ENCODE data around the gene DHX34. TPM values are rescaled to one million over a fixed set of nuclear protein-coding genes. Genes with fewer than 3 reads are reported as not detected.
A peak's percentile ranks its signal among the peaks of the same experiment; 100 is the strongest.
"Not testable (repeated sequence)": the region's sequence is repeated elsewhere in the genome, so short reads cannot be mapped to it uniquely, and the experiment has no call there.

DHX34 gene
- total and polyA plus RNA-seq, 2 donors (not counting 1 experiment from before 2014, with no cell fraction given) = 2.6 to 8.3 TPM

DNA sequence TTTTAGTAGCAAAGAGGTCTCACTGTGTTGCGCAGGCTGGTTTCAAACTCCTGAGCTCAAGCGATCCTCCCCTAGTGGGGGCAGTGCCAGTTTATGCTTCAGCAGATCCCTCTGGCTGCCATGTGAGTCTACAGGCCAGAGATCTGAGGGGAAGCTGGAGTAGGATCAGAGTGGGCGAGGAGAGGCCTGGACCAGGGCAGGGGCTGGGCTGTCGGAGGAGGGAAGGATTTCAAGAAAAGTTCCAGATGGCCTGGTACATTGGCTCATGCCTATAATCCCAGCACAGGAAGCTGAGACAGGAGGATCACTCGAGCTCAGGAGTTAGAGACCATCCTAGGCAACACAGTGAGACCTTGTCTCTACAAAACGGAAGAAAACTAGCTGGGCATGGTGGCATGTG lies 9.8 kb downstream of the DHX34 start:
- Histone ChIP-seq H4K20me1 (ENCODE audit: control insufficient read depth, extremely low read depth, insufficient read depth, low read length) (no peaks in the 10 kb centered on the region), H3K4me3 (replicated peaks in 1 of 4; ENCODE audit: control extremely low read depth in 1 of 4, insufficient read depth in 1 of 4, low read depth in 3 of 4, low read length in 4 of 4) (no peak overlapping the region), H2AFZ (ENCODE audit: low read length) (no peak overlapping the region), H3K36me3 (ENCODE audit: control insufficient read depth, insufficient read depth, low read length) (peaks cover 21% of the 10 kb centered on the region), H3K9me3 (ENCODE audit: control insufficient read depth, insufficient read depth, low read depth, low read length) (no peaks in the 10 kb centered on the region), H3K4me1 (ENCODE audit: control insufficient read depth, extremely low read depth, insufficient read depth, low read length) (no peaks in the 10 kb centered on the region), H3K27me3 (ENCODE audit: control insufficient read depth, insufficient read depth, low read length) (no peaks in the 10 kb centered on the region), H3K27ac (ENCODE audit: insufficient read depth, low read length) (no peak overlapping the region), H3K79me2 (ENCODE audit: control insufficient read depth, insufficient read depth, low read length) (no peaks in the 10 kb centered on the region), H3K4me2 (ENCODE audit: extremely low read depth, insufficient read depth, low read length) (no peak overlapping the region), H3K9ac (ENCODE audit: insufficient read depth, low read length) (no peak overlapping the region)
- DNase-seq (ENCODE audit: low read depth in 2 of 2) = no peak
- TF ChIP-seq, protein P1, sequence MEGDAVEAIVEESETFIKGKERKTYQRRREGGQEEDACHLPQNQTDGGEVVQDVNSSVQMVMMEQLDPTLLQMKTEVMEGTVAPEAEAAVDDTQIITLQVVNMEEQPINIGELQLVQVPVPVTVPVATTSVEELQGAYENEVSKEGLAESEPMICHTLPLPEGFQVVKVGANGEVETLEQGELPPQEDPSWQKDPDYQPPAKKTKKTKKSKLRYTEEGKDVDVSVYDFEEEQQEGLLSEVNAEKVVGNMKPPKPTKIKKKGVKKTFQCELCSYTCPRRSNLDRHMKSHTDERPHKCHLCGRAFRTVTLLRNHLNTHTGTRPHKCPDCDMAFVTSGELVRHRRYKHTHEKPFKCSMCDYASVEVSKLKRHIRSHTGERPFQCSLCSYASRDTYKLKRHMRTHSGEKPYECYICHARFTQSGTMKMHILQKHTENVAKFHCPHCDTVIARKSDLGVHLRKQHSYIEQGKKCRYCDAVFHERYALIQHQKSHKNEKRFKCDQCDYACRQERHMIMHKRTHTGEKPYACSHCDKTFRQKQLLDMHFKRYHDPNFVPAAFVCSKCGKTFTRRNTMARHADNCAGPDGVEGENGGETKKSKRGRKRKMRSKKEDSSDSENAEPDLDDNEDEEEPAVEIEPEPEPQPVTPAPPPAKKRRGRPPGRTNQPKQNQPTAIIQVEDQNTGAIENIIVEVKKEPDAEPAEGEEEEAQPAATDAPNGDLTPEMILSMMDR (conservative IDR thresholded peaks at IDR 0.05 in 1 of 2, IDR thresholded peaks at IDR 0.05 in 1 of 2; ENCODE audit: low read depth in 1 of 2, low read length in 2 of 2) = no peak
- TF ChIP-seq EZH2 (IDR thresholded peaks at IDR 0.05; ENCODE audit: low read length, missing control alignments) = no peak

DNA sequence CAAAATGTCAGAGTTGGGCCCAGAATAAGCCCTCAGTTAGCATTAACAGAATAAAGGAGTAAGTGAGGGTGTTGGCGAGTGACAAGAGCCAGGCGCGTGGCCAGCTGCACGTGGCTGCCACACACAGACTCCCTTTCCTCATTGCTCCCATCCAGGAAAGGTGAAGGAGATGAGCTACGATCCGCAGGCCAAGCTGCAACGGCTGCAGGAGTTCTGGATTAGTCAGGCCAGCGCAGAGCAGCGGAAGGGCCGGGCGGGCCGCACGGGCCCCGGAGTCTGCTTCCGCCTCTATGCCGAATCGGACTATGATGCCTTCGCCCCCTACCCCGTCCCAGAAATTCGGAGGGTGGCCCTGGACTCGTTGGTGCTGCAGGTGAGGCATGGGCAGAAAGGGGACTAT lies 13.2 kb downstream of the DHX34 start:
- H3K4me3 ChIP-seq (replicated peaks in 1 of 4; ENCODE audit: control extremely low read depth in 1 of 4, insufficient read depth in 1 of 4, low read depth in 3 of 4, low read length in 4 of 4) = no peak overlapping the region
- no peaks in the 10 kb centered on the region for H3K9me3 ChIP-seq (ENCODE audit: control insufficient read depth, insufficient read depth, low read depth, low read length)
- TF ChIP-seq, protein P1 (conservative IDR thresholded peaks at IDR 0.05 in 1 of 2, IDR thresholded peaks at IDR 0.05 in 1 of 2; ENCODE audit: low read depth in 1 of 2, low read length in 2 of 2) = no peak
- TF ChIP-seq EZH2 (IDR thresholded peaks at IDR 0.05; ENCODE audit: low read length, missing control alignments) = no peak
- peaks cover 22% of the 10 kb centered on the region for H3K36me3 ChIP-seq (ENCODE audit: control insufficient read depth, insufficient read depth, low read length)
- H3K27me3 ChIP-seq (ENCODE audit: control insufficient read depth, insufficient read depth, low read length) = no peaks in the 10 kb centered on the region
- H3K79me2 ChIP-seq (ENCODE audit: control insufficient read depth, insufficient read depth, low read length) = no peaks in the 10 kb centered on the region
- DNase-seq (ENCODE audit: low read depth in 2 of 2) = no peak
- H3K4me2 ChIP-seq (ENCODE audit: extremely low read depth, insufficient read depth, low read length) = no peak overlapping the region
- no peak overlapping the region for H3K27ac ChIP-seq (ENCODE audit: insufficient read depth, low read length)
- no peak overlapping the region for H2AFZ ChIP-seq (ENCODE audit: low read length)
- no peaks in the 10 kb centered on the region for H3K4me1 ChIP-seq (ENCODE audit: control insufficient read depth, extremely low read depth, insufficient read depth, low read length)
- H3K9ac ChIP-seq (ENCODE audit: insufficient read depth, low read length) = no peak overlapping the region
- no peaks in the 10 kb centered on the region for H4K20me1 ChIP-seq (ENCODE audit: control insufficient read depth, extremely low read depth, insufficient read depth, low read length)

- Histone ChIP-seq H2AFZ (ENCODE audit: low read length) (no peak overlapping the region), H3K27me3 (ENCODE audit: control insufficient read depth, insufficient read depth, low read length) (no peaks in the 10 kb centered on the region), H4K20me1 (ENCODE audit: control insufficient read depth, extremely low read depth, insufficient read depth, low read length) (no peaks in the 10 kb centered on the region), H3K4me2 (ENCODE audit: extremely low read depth, insufficient read depth, low read length) (no peak overlapping the region), H3K36me3 (ENCODE audit: control insufficient read depth, insufficient read depth, low read length) (peaks cover 13% of the 10 kb centered on the region), H3K27ac (ENCODE audit: insufficient read depth, low read length) (no peak overlapping the region), H3K4me1 (ENCODE audit: control insufficient read depth, extremely low read depth, insufficient read depth, low read length) (no peaks in the 10 kb centered on the region), H3K4me3 (replicated peaks in 1 of 4; ENCODE audit: control extremely low read depth in 1 of 4, insufficient read depth in 1 of 4, low read depth in 3 of 4, low read length in 4 of 4) (no peak overlapping the region), H3K79me2 (ENCODE audit: control insufficient read depth, insufficient read depth, low read length) (no peaks in the 10 kb centered on the region), H3K9ac (ENCODE audit: insufficient read depth, low read length) (no peak overlapping the region), H3K9me3 (ENCODE audit: control insufficient read depth, insufficient read depth, low read depth, low read length) (no peaks in the 10 kb centered on the region)
- TF ChIP-seq EZH2 (IDR thresholded peaks at IDR 0.05; ENCODE audit: low read length, missing control alignments) = no peak
- TF ChIP-seq, protein P1 (conservative IDR thresholded peaks at IDR 0.05 in 1 of 2, IDR thresholded peaks at IDR 0.05 in 1 of 2; ENCODE audit: low read depth in 1 of 2, low read length in 2 of 2) = no peak
- peak; percentile 9 to 48 for DNase-seq (ENCODE audit: low read depth in 2 of 2)
These were observed 14.8 kb downstream of the DHX34 start for GRCh38 chr19:47363758-47364531.

- not testable (repeated sequence) for H3K4me1 ChIP-seq (ENCODE audit: control insufficient read depth, extremely low read depth, insufficient read depth, low read length); H3K9ac ChIP-seq (ENCODE audit: insufficient read depth, low read length); H3K27me3 ChIP-seq (ENCODE audit: control insufficient read depth, insufficient read depth, low read length); H3K4me3 ChIP-seq (replicated peaks in 1 of 4; ENCODE audit: control extremely low read depth in 1 of 4, insufficient read depth in 1 of 4, low read depth in 3 of 4, low read length in 4 of 4); H3K79me2 ChIP-seq (ENCODE audit: control insufficient read depth, insufficient read depth, low read length); H4K20me1 ChIP-seq (ENCODE audit: control insufficient read depth, extremely low read depth, insufficient read depth, low read length); H3K4me2 ChIP-seq (ENCODE audit: extremely low read depth, insufficient read depth, low read length); H2AFZ ChIP-seq (ENCODE audit: low read length); H3K27ac ChIP-seq (ENCODE audit: insufficient read depth, low read length); DNase-seq (ENCODE audit: low read depth in 2 of 2); H3K9me3 ChIP-seq (ENCODE audit: control insufficient read depth, insufficient read depth, low read depth, low read length)
- H3K36me3 ChIP-seq (ENCODE audit: control insufficient read depth, insufficient read depth, low read length) = peaks cover 11% of the 10 kb centered on the region
These were observed 16.3 kb downstream of the DHX34 start for GRCh38 chr19:47365455-47365854.

All from fibroblast of lung (primary cell).